Panc1 (cell line): Measurements from ENCODE around the gene CNNM2. TPM values are rescaled to one million over a fixed set of nuclear protein-coding genes. Genes with fewer than 3 reads are reported as not detected.

Experiments used
- ATAC-seq: fragments of 200-7000 bp; cut with Tn5 transposase; 2 replicates; pipeline ENCODE4 v1.9.1; 2020; ENCODE audit warnings: mild to moderate bottlenecking, moderate library complexity
- BruUV-seq: library from RNA; stranded (reverse); fragments of 400-500 nt; replicated peaks from 2 replicates; lab custom pipeline; 2021; lab: Mats Ljungman, UMichigan
- CTCF ChIA-PET: fragments of 300-600 bp; sonication (Branson Sonifier 250); formaldehyde crosslinking; loops from one replicate; lab custom pipeline; 2022; ENCODE audit warnings: antibody characterized with exemption; lab: Charles Lee
- POLR2A ChIA-PET: fragments of 300-600 bp; sonication (Branson Sonifier 250); formaldehyde crosslinking; loops from one replicate; lab custom pipeline; 2022; ENCODE audit warnings: antibody characterized with exemption; lab: Charles Lee
- DNase-seq: peaks from one replicate; pipeline ENCODE4 v3.0.0-alpha.2; 2010; ENCODE audit warnings: low read depth, low spot score
- H3K27ac ChIP-seq: 2 replicates; pipeline ENCODE4 v1.5.1; 2011; ENCODE audit warnings: mild to moderate bottlenecking, low read length, inconsistent platforms
- H3K27me3 ChIP-seq: fragments of 200-500 bp; sonication (Bioruptor generic); 2 replicates; pipeline ENCODE4 v1.6.0; 2014; ENCODE audit warnings: low read length, inconsistent platforms; ENCODE audit not compliant: control insufficient read depth, insufficient read depth
- H3K36me3 ChIP-seq: fragments of 200-500 bp; sonication (Bioruptor generic); 2 replicates; pipeline ENCODE4 v1.5.1; 2014; ENCODE audit warnings: inconsistent platforms, mild to moderate bottlenecking, low read length, moderate library complexity; ENCODE audit not compliant: control insufficient read depth, insufficient read depth
- H3K4me1 ChIP-seq: 2 replicates; pipeline ENCODE4 v1.5.1; 2011; ENCODE audit warnings: inconsistent platforms, mild to moderate bottlenecking, low read length, moderate library complexity; ENCODE audit not compliant: control insufficient read depth, insufficient read depth
- H3K4me3 ChIP-seq, 2 experiments: 2 replicates each; pipeline ENCODE4 v1.5.1; 2011 to 2012; ENCODE audit warnings: low read depth in 2 of 2, low read length in 2 of 2, mild to moderate bottlenecking in 2 of 2, inconsistent platforms in 1 of 2, moderate library complexity in 1 of 2
- H3K9me3 ChIP-seq: fragments of 200-500 bp; sonication (Bioruptor generic); 2 replicates; pipeline ENCODE4 v1.5.1; 2014; ENCODE audit warnings: low read depth, mild to moderate bottlenecking, inconsistent platforms, low read length, moderate library complexity; ENCODE audit not compliant: control insufficient read depth, insufficient read depth
- POLR2AphosphoS5 ChIP-seq: IDR thresholded peaks from 2 replicates; pipeline ENCODE4 v1.6.1; 2012; ENCODE audit warnings: mild to moderate bottlenecking, low read depth, low read length, moderate library complexity
- SIN3A ChIP-seq: IDR thresholded peaks from 2 replicates; pipeline ENCODE4 v1.6.1; 2012; ENCODE audit warnings: low read depth, mild to moderate bottlenecking, low read length, moderate library complexity, borderline replicate concordance; ENCODE audit not compliant: insufficient read depth
- TCF7L2 ChIP-seq: IDR thresholded peaks from 2 replicates; pipeline ENCODE4 v1.6.1; 2011; ENCODE audit warnings: mild to moderate bottlenecking, low read depth, low read length, inconsistent platforms
- in situ Hi-C: cut with HindIII; loops from 2 replicates; pipeline ENCODE4 v1.10.0; 2016; ENCODE audit warnings: low sequenced_read_pairs, low pct_unique_long_range_greater_than_20kb
- intact Hi-C: fragments of 100-400 bp; cut with micrococcal nuclease; formaldehyde crosslinking; loops from one replicate; pipeline ENCODE4 v1.10.0; 2022; ENCODE audit not compliant: unreplicated experiment
- total RNA-seq: library from RNA; stranded (reverse); gene quantifications from one replicate; pipeline ENCODE4 v1.2.1, GENCODE V29; 2021; ENCODE audit not compliant: unreplicated experiment
- TF ChIP-seq, protein P1 (sequence below), 2 experiments: IDR thresholded peaks; 2 replicates each; pipeline ENCODE4 v1.6.1; 2011 to 2012; ENCODE audit warnings: low read depth in 2 of 2, control low read depth in 1 of 2, low read length in 1 of 2, mild to moderate bottlenecking in 1 of 2, moderate library complexity in 1 of 2; ENCODE audit not compliant: insufficient read depth in 1 of 2
- TF ChIP-seq, protein P2 (sequence below): fragments of 450-650 bp; IDR thresholded peaks from 2 replicates; pipeline ENCODE4 v1.5.1; 2017; ENCODE audit warnings: mild to moderate bottlenecking

The CNNM2 gene
- total RNA-seq, 1 experiment from 2014 or later, result 27.1 TPM

DNA sequence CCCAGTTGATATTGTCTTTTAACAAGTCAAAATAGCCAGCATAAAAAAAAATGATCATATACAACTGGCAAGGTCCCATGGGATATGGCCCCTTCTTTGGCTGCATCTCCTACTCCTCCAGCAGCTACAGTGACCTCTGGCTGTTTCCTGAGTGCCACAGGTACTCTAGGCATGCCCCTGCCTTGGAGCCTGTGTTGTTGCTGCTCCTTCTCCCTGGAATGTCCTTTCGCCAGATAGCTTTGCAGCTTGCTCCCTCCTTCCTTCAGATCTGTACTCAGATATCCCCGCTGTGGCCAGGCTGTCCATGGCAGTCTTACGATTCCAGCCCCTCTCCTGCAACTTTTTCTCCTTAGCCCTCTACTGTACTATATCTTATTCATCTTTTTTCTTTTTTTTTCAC, 23.3 kb downstream of the CNNM2 start:
- Histone ChIP-seq H3K27me3 (no peaks in the 10 kb centered on the region), H3K27ac (no peak overlapping the region), H3K9me3 (no peaks in the 10 kb centered on the region), H3K36me3 (no peaks in the 10 kb centered on the region), H3K4me3 (no peak overlapping the region), H3K4me1 (peaks cover 7% of the 10 kb centered on the region)
- DNase-seq (no peak), ATAC-seq (no peak)
- no TSS peak for BruUV-seq
- TF ChIP-seq TCF7L2 (no peak), SIN3A (no peak), POLR2AphosphoS5 (no peak)
- TF ChIP-seq, protein P1, sequence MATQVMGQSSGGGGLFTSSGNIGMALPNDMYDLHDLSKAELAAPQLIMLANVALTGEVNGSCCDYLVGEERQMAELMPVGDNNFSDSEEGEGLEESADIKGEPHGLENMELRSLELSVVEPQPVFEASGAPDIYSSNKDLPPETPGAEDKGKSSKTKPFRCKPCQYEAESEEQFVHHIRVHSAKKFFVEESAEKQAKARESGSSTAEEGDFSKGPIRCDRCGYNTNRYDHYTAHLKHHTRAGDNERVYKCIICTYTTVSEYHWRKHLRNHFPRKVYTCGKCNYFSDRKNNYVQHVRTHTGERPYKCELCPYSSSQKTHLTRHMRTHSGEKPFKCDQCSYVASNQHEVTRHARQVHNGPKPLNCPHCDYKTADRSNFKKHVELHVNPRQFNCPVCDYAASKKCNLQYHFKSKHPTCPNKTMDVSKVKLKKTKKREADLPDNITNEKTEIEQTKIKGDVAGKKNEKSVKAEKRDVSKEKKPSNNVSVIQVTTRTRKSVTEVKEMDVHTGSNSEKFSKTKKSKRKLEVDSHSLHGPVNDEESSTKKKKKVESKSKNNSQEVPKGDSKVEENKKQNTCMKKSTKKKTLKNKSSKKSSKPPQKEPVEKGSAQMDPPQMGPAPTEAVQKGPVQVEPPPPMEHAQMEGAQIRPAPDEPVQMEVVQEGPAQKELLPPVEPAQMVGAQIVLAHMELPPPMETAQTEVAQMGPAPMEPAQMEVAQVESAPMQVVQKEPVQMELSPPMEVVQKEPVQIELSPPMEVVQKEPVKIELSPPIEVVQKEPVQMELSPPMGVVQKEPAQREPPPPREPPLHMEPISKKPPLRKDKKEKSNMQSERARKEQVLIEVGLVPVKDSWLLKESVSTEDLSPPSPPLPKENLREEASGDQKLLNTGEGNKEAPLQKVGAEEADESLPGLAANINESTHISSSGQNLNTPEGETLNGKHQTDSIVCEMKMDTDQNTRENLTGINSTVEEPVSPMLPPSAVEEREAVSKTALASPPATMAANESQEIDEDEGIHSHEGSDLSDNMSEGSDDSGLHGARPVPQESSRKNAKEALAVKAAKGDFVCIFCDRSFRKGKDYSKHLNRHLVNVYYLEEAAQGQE (IDR thresholded peaks at IDR 0.05; ENCODE audit: insufficient read depth in 1 of 2, low read depth in 2 of 2, low read length in 1 of 2), result no peak
- TF ChIP-seq, protein P2, sequence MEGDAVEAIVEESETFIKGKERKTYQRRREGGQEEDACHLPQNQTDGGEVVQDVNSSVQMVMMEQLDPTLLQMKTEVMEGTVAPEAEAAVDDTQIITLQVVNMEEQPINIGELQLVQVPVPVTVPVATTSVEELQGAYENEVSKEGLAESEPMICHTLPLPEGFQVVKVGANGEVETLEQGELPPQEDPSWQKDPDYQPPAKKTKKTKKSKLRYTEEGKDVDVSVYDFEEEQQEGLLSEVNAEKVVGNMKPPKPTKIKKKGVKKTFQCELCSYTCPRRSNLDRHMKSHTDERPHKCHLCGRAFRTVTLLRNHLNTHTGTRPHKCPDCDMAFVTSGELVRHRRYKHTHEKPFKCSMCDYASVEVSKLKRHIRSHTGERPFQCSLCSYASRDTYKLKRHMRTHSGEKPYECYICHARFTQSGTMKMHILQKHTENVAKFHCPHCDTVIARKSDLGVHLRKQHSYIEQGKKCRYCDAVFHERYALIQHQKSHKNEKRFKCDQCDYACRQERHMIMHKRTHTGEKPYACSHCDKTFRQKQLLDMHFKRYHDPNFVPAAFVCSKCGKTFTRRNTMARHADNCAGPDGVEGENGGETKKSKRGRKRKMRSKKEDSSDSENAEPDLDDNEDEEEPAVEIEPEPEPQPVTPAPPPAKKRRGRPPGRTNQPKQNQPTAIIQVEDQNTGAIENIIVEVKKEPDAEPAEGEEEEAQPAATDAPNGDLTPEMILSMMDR, result no peak
- ChIA-PET POLR2A (no interaction called here), CTCF (no interaction called here)
- in situ Hi-C loops, result no loop called here
- intact Hi-C loops, result no loop called here

DNA sequence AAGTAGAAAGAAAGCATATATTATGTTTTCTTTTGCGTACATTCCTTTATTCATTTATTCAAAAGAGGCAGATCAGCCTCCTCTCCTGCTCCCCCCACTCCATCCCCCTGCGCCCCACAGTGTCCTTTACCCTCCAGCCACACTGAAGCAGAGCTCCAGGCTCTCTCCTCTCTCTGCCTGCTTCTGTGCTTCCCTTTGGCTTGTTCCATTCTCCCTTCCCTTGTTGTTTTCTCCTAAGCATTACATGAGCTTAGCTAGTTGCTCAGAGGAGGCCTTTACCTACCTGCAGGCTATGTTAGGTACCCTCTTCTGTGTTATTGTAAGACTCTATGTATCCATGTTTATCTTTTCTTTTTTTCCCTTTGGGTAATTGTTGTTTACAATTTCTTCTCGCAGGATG, 27.4 kb downstream of the CNNM2 start:
- POLR2A ChIA-PET, result interaction anchor here (0.6 kb wide), 1 partner anchor 695 kb away, joined by 6 read pairs; no protein-coding TSS in a partner anchor
- DNase-seq (no peak), ATAC-seq (peak; percentile 60; the same call in 1 of the 2 replicates)
- Histone ChIP-seq H3K4me1 (peaks cover 7% of the 10 kb centered on the region), H3K27me3 (no peaks in the 10 kb centered on the region), H3K4me3 (no peak overlapping the region), H3K9me3 (no peaks in the 10 kb centered on the region), H3K36me3 (no peaks in the 10 kb centered on the region), H3K27ac (no peak overlapping the region)
- in situ Hi-C loops (no loop called here), intact Hi-C loops (no loop called here)
- TF ChIP-seq, protein P2, result no peak
- TF ChIP-seq, protein P1 (IDR thresholded peaks at IDR 0.05; ENCODE audit: insufficient read depth in 1 of 2, low read depth in 2 of 2, low read length in 1 of 2), result no peak
- TF ChIP-seq POLR2AphosphoS5, result no peak
- TF ChIP-seq TCF7L2, result no peak
- no peak for TF ChIP-seq SIN3A
- no TSS peak for BruUV-seq
- CTCF ChIA-PET, result interaction anchor here (0.7 kb wide), 1 partner anchor 14 kb away, joined by 7 read pairs; no protein-coding TSS in a partner anchor
